ENCODE data around the gene SSTR5. TPM values are rescaled to one million over a fixed set of nuclear protein-coding genes. Genes with fewer than 3 reads are reported as not detected.
A peak's percentile ranks its signal among the peaks of the same experiment; 100 is the strongest.

Gene SSTR5
- total and polyA plus RNA-seq, 2 donors from 2014 or later = 6.7 TPM; not detected in 1

GRCh38 chr16:1047801-1048200, 24.7 kb upstream of the SSTR5 start:
- DNase-seq (no peak), FAIRE-seq (no peak)
- Histone ChIP-seq H3K27ac (ENCODE audit: low read depth in 2 of 2, low read length in 2 of 2) (no peak overlapping the region), H3K9me3 (ENCODE audit: control insufficient read depth in 2 of 3, insufficient read depth in 1 of 3, low read length in 3 of 3) (no peaks in the 10 kb centered on the region), H3K36me3 (ENCODE audit: control insufficient read depth in 2 of 3, insufficient read depth in 3 of 3, low read length in 3 of 3) (no peaks in the 10 kb centered on the region), H3K9ac (ENCODE audit: low read length in 3 of 3) (no peak overlapping the region), H3K27me3 (ENCODE audit: control insufficient read depth, insufficient read depth, low read length) (no peaks in the 10 kb centered on the region), H3K4me3 (ENCODE audit: low read length in 3 of 3) (no peak overlapping the region), H3K4me1 (ENCODE audit: control insufficient read depth in 2 of 3, insufficient read depth in 2 of 3, low read depth in 1 of 3, low read length in 3 of 3) (no peaks in the 10 kb centered on the region)
- no peak for TF ChIP-seq CTCF (IDR thresholded peaks at IDR 0.05; ENCODE audit: borderline replicate concordance, extremely low read depth, insufficient read depth)
- intact Hi-C loops (cut with DNase I) = no loop called here

GRCh38 chr16:1048442-1049112, 24.0 kb upstream of the SSTR5 start:
- no peaks in the 10 kb centered on the region for H3K9me3 ChIP-seq (ENCODE audit: control insufficient read depth in 2 of 3, insufficient read depth in 1 of 3, low read length in 3 of 3)
- DNase-seq = peak in 4 of 5 donors; percentile 74 to 89 (median 88)
- no peak for FAIRE-seq
- no peak overlapping the region for H3K27ac ChIP-seq (ENCODE audit: low read depth in 2 of 2, low read length in 2 of 2)
- intact Hi-C loops (cut with DNase I) = no loop called here
- TF ChIP-seq CTCF (IDR thresholded peaks at IDR 0.05; ENCODE audit: borderline replicate concordance, extremely low read depth, insufficient read depth) = no peak
- H3K36me3 ChIP-seq (ENCODE audit: control insufficient read depth in 2 of 3, insufficient read depth in 3 of 3, low read length in 3 of 3) = no peaks in the 10 kb centered on the region
- H3K9ac ChIP-seq (ENCODE audit: low read length in 3 of 3) = no peak overlapping the region
- H3K4me1 ChIP-seq (ENCODE audit: control insufficient read depth in 2 of 3, insufficient read depth in 2 of 3, low read depth in 1 of 3, low read length in 3 of 3) = no peaks in the 10 kb centered on the region
- no peak overlapping the region for H3K4me3 ChIP-seq (ENCODE audit: low read length in 3 of 3)
- H3K27me3 ChIP-seq (ENCODE audit: control insufficient read depth, insufficient read depth, low read length) = no peaks in the 10 kb centered on the region

- Histone ChIP-seq H3K4me1 (ENCODE audit: control insufficient read depth in 2 of 3, insufficient read depth in 2 of 3, low read depth in 1 of 3, low read length in 3 of 3) (no peaks in the 10 kb centered on the region), H3K4me3 (ENCODE audit: low read length in 3 of 3) (no peak overlapping the region), H3K27me3 (ENCODE audit: control insufficient read depth, insufficient read depth, low read length) (no peaks in the 10 kb centered on the region), H3K27ac (ENCODE audit: low read depth in 2 of 2, low read length in 2 of 2) (no peak overlapping the region), H3K36me3 (ENCODE audit: control insufficient read depth in 2 of 3, insufficient read depth in 3 of 3, low read length in 3 of 3) (no peaks in the 10 kb centered on the region), H3K9ac (ENCODE audit: low read length in 3 of 3) (no peak overlapping the region), H3K9me3 (ENCODE audit: control insufficient read depth in 2 of 3, insufficient read depth in 1 of 3, low read length in 3 of 3) (no peaks in the 10 kb centered on the region)
- TF ChIP-seq CTCF (IDR thresholded peaks at IDR 0.05; ENCODE audit: borderline replicate concordance, extremely low read depth, insufficient read depth) = no peak
- intact Hi-C loops (cut with DNase I) = no loop called here
- DNase-seq = no peak
- no peak for FAIRE-seq
These were observed 23.2 kb upstream of the SSTR5 start for GRCh38 chr16:1049113-1049975.
